PC-3 (cell line): ENCODE results near the gene SPOP. TPM values are rescaled to one million over a fixed set of nuclear protein-coding genes. Genes with fewer than 3 reads are reported as not detected.

Experiments used
- ATAC-seq: fragments of 200-7000 bp; cut with Tn5 transposase; 2 replicates; pipeline ENCODE4 v1.9.1; 2020; ENCODE audit warnings: mild to moderate bottlenecking, moderate library complexity
- BruUV-seq: library from RNA; stranded (reverse); fragments of 400-500 nt; replicated peaks from 2 replicates; lab custom pipeline; 2021; lab: Mats Ljungman, UMichigan
- CTCF ChIA-PET: fragments of 300-600 bp; sonication (Branson Sonifier 250); formaldehyde crosslinking; loops from one replicate; lab custom pipeline; 2022; ENCODE audit warnings: antibody characterized with exemption; lab: Charles Lee
- POLR2A ChIA-PET: fragments of 300-600 bp; sonication (Branson Sonifier 250); formaldehyde crosslinking; loops from one replicate; lab custom pipeline; 2022; ENCODE audit warnings: antibody characterized with exemption; ENCODE audit not compliant: unreplicated experiment; lab: Charles Lee
- DNase-seq: peaks from one replicate; pipeline ENCODE4 v3.0.0-alpha.2; 2015
- H2AFZ ChIP-seq: fragments of 300-600 bp; sonication (generic); 2 replicates; pipeline ENCODE4 v1.6.0; 2016; ENCODE audit warnings: antibody characterized with exemption, low read length
- H3F3A ChIP-seq: fragments of 300-600 bp; sonication (generic); one replicate; pipeline ENCODE4 v1.6.0; 2017; ENCODE audit warnings: antibody characterized with exemption, low read length, control low read depth, mild to moderate bottlenecking; ENCODE audit not compliant: unreplicated experiment
- H3K27ac ChIP-seq: fragments of 300-600 bp; sonication (generic); 2 replicates; pipeline ENCODE4 v1.5.1; 2016; ENCODE audit warnings: mild to moderate bottlenecking, low read length
- H3K27me3 ChIP-seq: fragments of 300-600 bp; sonication (generic); 2 replicates; pipeline ENCODE4 v1.6.1; 2016; ENCODE audit warnings: low read length, mixed read lengths
- H3K36me3 ChIP-seq: fragments of 300-600 bp; sonication (generic); 2 replicates; pipeline ENCODE4 v1.6.1; 2016; ENCODE audit warnings: low read depth, mixed run types, low read length, mixed read lengths
- H3K4me1 ChIP-seq: fragments of 300-600 bp; sonication (generic); 2 replicates; pipeline ENCODE4 v1.5.1; 2016; ENCODE audit warnings: low read length; ENCODE audit not compliant: insufficient read depth
- H3K4me2 ChIP-seq: fragments of 300-600 bp; sonication (generic); 2 replicates; pipeline ENCODE4 v1.6.0; 2016; ENCODE audit warnings: low read length
- H3K4me3 ChIP-seq: fragments of 300-600 bp; sonication (generic); 2 replicates; pipeline ENCODE4 v1.5.1; 2016; ENCODE audit warnings: mild to moderate bottlenecking, low read length, mixed read lengths
- H3K79me2 ChIP-seq: fragments of 300-600 bp; sonication (generic); 2 replicates; pipeline ENCODE4 v1.6.1; 2017; ENCODE audit warnings: low read length, mixed read lengths
- H3K9ac ChIP-seq: fragments of 300-600 bp; sonication (generic); 2 replicates; pipeline ENCODE4 v1.6.0; 2016; ENCODE audit warnings: mild to moderate bottlenecking, low read length
- H3K9me2 ChIP-seq: fragments of 300-600 bp; sonication (generic); replicated peaks from 2 replicates; pipeline ENCODE4 v1.6.1; 2016; ENCODE audit warnings: mixed run types, low read length, mixed read lengths
- H3K9me3 ChIP-seq: fragments of 300-600 bp; sonication (generic); 2 replicates; pipeline ENCODE4 v1.6.1; 2016; ENCODE audit warnings: low read length, mixed read lengths
- H4K20me1 ChIP-seq: fragments of 300-600 bp; sonication (generic); 2 replicates; pipeline ENCODE4 v1.6.1; 2016; ENCODE audit warnings: low read length, mixed read lengths
- CTCF ChIP-seq: fragments of 300-600 bp; sonication (generic); conservative IDR thresholded peaks from 2 replicates; pipeline ENCODE4 v1.5.1; 2017; ENCODE audit warnings: antibody characterized with exemption, low read depth, mild to moderate bottlenecking, low read length
- EZH2 ChIP-seq: fragments of 300-600 bp; sonication (generic); IDR thresholded peaks from one replicate; pipeline ENCODE4 v1.6.1; 2017; ENCODE audit warnings: antibody characterized with exemption, mild to moderate bottlenecking, low read length; ENCODE audit not compliant: unreplicated experiment
- EZH2phosphoT487 ChIP-seq: fragments of 300-600 bp; sonication (generic); IDR thresholded peaks from 2 replicates; pipeline ENCODE4 v1.6.1; 2018; ENCODE audit warnings: mild to moderate bottlenecking, antibody characterized with exemption, low read length, borderline replicate concordance
- intact Hi-C: fragments of 100-400 bp; cut with micrococcal nuclease; formaldehyde crosslinking; loops from 2 replicates; pipeline ENCODE4 v1.9.0; 2023
- total RNA-seq: library from RNA; depleted of rRNA; stranded (reverse); fragments of >200 nt; gene quantifications from 2 replicates; pipeline ENCODE4 v1.2.3, GENCODE V29; 2014

SPOP gene
- total RNA-seq, 1 experiment from 2014 or later, result 54.7 TPM

GRCh38 chr17:49616086-49616485, 61.8 kb downstream of the SPOP start:
- DNase-seq (peak; percentile 29), ATAC-seq (peak; percentile 57; the same call in 1 of the 2 replicates)
- Histone ChIP-seq H3K36me3 (peaks cover 33% of the 10 kb centered on the region; the same call in 1 of the 2 replicates), H4K20me1 (no peaks in the 10 kb centered on the region; the same call in 1 of the 2 replicates), H3K4me2 (no peak overlapping the region), H3K9me3 (no peaks in the 10 kb centered on the region), H3K9ac (no peak overlapping the region), H3K4me3 (no peak overlapping the region), H3F3A (no peaks in the 10 kb centered on the region), H3K4me1 (no peaks in the 10 kb centered on the region), H3K79me2 (no peaks in the 10 kb centered on the region), H2AFZ (no peak overlapping the region), H3K27me3 (no peaks in the 10 kb centered on the region), H3K9me2 (no peaks in the 10 kb centered on the region), H3K27ac (no peak overlapping the region)
- no TSS peak for BruUV-seq
- POLR2A ChIA-PET, result interaction anchor here (0.5 kb wide), 1 partner anchor 53 kb away, joined by 9 read pairs; no protein-coding TSS in a partner anchor
- intact Hi-C loops, result loop anchor here (2.0 kb wide), 1 partner anchor 79 kb away; no protein-coding TSS in a partner anchor
- TF ChIP-seq EZH2phosphoT487 (no peak), CTCF (peak; percentile 57)
- CTCF ChIA-PET, result no interaction called here

DNA sequence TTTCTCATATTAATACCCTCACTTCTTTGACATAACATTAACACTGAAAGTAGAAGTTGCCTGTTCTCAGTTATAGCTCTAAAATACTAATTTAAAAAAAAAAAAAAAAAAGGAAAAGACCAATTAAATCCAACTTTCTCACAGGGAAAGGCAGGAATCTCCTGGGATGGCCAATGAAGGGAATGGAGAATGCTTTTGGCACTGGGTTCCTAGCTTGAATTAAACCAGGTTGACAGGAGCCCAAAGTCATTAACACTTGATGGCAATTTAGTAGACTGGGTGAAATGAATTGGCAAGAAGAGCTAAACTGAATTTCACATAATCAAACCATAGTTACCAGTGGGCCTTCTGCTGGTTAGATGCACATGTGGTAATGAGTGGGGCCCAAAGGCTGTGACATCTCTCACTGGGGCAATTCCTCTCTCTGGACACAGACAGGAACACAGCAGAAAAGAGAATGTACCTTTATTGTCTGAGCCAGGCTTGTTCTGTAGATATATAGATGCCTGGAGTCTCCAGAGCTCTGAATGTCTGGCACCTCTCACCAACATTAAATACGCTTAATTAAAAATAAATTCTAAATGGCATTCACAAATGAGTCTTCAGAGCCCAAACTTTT, 64.6 kb downstream of the SPOP start:
- ChIA-PET POLR2A (interaction anchor here (0.6 kb wide), 1 partner anchor 62 kb away, joined by 3 read pairs; no protein-coding TSS in a partner anchor), CTCF (interaction anchor here (0.6 to 0.8 kb wide), 2 partner anchors 43 to 117 kb away, joined by 6 to 11 read pairs; no protein-coding TSS in a partner anchor)
- Histone ChIP-seq H3K4me2 (no peak overlapping the region), H3K36me3 (peaks cover 29% of the 10 kb centered on the region; the same call in 1 of the 2 replicates), H3K9me3 (no peaks in the 10 kb centered on the region), H4K20me1 (no peaks in the 10 kb centered on the region), H3F3A (no peaks in the 10 kb centered on the region), H3K79me2 (no peaks in the 10 kb centered on the region), H3K9ac (no peak overlapping the region), H2AFZ (no peak overlapping the region), H3K27me3 (no peaks in the 10 kb centered on the region), H3K27ac (no peak overlapping the region), H3K4me1 (no peaks in the 10 kb centered on the region), H3K9me2 (no peaks in the 10 kb centered on the region), H3K4me3 (no peak overlapping the region)
- intact Hi-C loops, result no loop called here
- no peak for TF ChIP-seq EZH2
- no peak for TF ChIP-seq CTCF
- TF ChIP-seq EZH2phosphoT487, result no peak
- BruUV-seq, result no TSS peak
- ATAC-seq (no peak), DNase-seq (no peak)

DNA sequence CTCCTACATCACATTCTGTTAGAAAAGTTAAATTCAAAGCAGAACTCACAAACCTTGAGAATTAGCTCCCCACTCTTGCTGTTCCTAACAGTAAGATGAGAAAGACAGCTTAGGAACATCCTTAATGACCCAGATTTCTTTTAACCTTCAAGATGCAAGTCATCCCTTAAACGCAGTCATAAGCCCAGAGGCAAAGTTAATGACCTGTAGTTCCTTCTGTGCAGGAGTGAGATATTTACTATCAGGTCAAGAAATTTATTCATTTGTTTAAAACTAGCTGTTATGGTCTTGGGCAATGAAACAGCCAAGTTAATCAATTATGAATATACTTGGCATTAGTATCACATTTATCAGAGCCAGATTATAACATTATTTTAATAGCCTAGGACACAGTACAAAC, 65.2 kb downstream of the SPOP start:
- Histone ChIP-seq H3K9me3 (no peaks in the 10 kb centered on the region), H3K4me2 (no peak overlapping the region), H3K27me3 (no peaks in the 10 kb centered on the region), H3K9ac (no peak overlapping the region), H3F3A (no peaks in the 10 kb centered on the region), H3K27ac (no peak overlapping the region), H3K36me3 (peaks cover 30% of the 10 kb centered on the region; the same call in 1 of the 2 replicates), H3K79me2 (no peaks in the 10 kb centered on the region), H3K4me1 (no peaks in the 10 kb centered on the region), H2AFZ (no peak overlapping the region), H3K9me2 (no peaks in the 10 kb centered on the region), H4K20me1 (no peaks in the 10 kb centered on the region), H3K4me3 (no peak overlapping the region)
- ChIA-PET POLR2A (interaction anchor here (0.6 kb wide), 1 partner anchor 62 kb away, joined by 3 read pairs; no protein-coding TSS in a partner anchor), CTCF (interaction anchor here (0.6 to 0.8 kb wide), 2 partner anchors 42 to 117 kb away, joined by 6 to 11 read pairs; no protein-coding TSS in a partner anchor)
- ATAC-seq (no peak), DNase-seq (no peak)
- TF ChIP-seq CTCF (no peak), EZH2phosphoT487 (no peak), EZH2 (no peak)
- no TSS peak for BruUV-seq
- intact Hi-C loops, result no loop called here
